ENCODE data around the gene SMPX.
A peak's percentile ranks its signal among the peaks of the same experiment; 100 is the strongest.

- TF ChIP-seq, protein P1, sequence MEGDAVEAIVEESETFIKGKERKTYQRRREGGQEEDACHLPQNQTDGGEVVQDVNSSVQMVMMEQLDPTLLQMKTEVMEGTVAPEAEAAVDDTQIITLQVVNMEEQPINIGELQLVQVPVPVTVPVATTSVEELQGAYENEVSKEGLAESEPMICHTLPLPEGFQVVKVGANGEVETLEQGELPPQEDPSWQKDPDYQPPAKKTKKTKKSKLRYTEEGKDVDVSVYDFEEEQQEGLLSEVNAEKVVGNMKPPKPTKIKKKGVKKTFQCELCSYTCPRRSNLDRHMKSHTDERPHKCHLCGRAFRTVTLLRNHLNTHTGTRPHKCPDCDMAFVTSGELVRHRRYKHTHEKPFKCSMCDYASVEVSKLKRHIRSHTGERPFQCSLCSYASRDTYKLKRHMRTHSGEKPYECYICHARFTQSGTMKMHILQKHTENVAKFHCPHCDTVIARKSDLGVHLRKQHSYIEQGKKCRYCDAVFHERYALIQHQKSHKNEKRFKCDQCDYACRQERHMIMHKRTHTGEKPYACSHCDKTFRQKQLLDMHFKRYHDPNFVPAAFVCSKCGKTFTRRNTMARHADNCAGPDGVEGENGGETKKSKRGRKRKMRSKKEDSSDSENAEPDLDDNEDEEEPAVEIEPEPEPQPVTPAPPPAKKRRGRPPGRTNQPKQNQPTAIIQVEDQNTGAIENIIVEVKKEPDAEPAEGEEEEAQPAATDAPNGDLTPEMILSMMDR (conservative IDR thresholded peaks at IDR 0.05; ENCODE audit: low read depth, low read length): peak; percentile 49
- TF ChIP-seq RAD21 (IDR thresholded peaks at IDR 0.05; ENCODE audit: low read length) (peak; percentile 48), POLR2A (IDR thresholded peaks at IDR 0.05; ENCODE audit: low read depth, low read length) (no peak), MAZ (IDR thresholded peaks at IDR 0.05; ENCODE audit: borderline replicate concordance, low read depth, low read length) (no peak)
These were observed 12.2 kb downstream of the SMPX start for GRCh38 chrX:21745756-21746155.
